HK-2 (cell line): ENCODE measurements around the gene FAH.
A peak's percentile ranks its signal among the peaks of the same experiment; 100 is the strongest.
"Not testable (repeated sequence)": the region's sequence is repeated elsewhere in the genome, so short reads cannot be mapped to it uniquely, and the experiment has no call there.

Source experiments
- DNase-seq: peaks from one replicate; pipeline ENCODE4 v3.0.0-alpha.2; 2018; ENCODE audit not compliant: unreplicated experiment

The FAH gene

DNA sequence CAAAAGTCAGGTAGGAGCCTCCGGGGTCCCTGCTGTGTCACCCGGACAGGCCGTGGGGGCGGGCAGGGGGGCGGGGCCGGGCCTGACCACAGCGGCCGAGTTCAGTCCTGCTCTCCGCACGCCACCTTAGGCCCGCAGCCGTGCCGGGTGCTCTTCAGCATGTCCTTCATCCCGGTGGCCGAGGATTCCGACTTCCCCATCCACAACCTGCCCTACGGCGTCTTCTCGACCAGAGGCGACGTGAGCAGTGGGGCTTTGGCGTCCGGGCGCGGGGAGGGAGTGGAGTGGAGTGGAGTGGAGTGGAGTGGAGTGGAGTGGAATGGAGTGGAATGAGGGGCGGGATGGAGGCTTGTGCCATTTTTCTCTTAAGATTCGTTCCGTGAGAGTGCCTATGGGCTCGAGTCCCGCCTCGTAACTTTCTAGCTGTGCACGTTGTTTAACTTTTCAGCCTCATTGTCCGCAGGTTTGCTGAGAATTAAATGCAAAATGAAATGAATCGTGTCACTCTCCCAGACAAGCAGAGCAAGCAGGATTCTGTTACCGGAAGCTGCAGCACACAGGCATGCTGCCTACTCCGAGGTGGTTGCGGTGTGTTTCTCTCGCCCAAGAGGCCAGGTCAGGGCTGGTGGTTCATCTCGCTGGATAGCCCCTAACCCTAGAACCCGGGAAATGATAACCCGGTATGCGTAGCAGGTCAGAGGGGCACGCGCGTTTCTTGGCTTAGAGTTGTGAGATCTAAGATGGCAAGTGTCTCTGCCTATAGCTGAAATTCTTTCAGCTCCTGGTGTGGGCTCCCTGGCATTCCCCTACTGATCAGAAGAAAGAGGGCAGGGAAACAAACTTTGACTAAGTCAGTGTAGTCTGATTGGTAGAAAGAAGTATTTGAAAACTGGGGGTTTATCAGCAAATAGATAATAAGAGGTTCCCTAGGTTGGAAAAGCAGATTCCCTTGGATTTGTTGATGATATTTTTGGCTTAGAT lies at the start of gene FAH:
Gene FAH (plus strand): TSS at position 104 of the 981 bp plus-strand sequence. CDS start 56 bp downstream, at position 160.
- DNase-seq = peak; percentile 24

DNA sequence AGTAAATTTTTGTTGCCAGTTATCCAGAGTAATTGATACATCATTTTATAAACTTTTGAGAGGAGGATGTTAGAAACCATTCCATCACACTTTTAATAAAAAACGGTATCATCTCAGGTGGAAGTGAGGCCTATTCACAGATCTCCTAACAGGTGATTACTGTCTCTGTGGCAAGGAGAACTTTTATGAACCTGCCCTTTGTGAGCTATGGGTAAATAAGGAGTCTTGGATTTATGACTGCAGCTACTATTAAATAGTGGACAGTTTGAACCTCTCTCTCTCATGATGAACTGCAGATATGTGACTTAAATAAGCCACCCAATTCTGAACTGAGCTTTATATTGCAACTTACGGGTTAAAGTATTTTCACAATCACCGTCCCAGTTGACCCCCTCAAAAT lies 47.6 kb upstream of the FAH start:
- no peak for DNase-seq

DNA sequence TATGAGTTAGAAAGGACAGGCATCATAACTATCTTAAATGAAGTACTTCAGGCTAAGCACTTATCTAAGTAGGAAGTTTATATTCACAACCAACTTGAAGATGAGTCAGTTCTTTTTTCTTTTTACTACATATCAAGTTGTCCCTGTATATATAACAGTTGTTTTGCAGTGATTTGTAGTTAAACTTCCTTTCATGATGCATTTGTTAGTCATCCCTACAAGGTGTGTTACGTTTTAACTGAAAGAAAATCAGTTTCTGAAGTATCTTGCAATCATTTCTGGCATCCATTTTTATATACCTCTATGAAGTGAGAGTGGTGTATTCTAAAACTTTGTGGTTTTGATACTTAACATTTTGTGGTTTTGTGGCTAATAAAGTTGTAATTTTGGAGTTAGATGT lies 47.2 kb upstream of the FAH start:
- DNase-seq = no peak

DNA sequence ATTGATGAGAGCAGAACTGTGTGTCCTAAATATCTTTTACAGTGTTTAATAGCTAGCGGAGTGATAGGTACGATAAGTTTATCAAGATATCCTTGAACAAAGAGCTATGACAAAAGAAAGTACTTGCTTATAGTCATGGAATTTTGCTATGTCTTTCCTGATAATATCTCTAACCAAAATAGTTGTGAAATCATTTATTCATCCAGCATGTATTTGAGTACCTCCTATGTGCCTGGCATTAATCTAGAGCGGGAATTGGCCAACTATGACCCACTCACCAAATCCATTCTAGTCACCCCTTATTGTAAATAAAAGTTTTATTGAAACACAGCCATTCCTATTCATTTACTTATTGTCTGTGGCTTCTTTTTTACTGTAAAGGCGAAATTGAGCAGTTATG lies 46.7 kb upstream of the FAH start:
- no peak for DNase-seq

DNA sequence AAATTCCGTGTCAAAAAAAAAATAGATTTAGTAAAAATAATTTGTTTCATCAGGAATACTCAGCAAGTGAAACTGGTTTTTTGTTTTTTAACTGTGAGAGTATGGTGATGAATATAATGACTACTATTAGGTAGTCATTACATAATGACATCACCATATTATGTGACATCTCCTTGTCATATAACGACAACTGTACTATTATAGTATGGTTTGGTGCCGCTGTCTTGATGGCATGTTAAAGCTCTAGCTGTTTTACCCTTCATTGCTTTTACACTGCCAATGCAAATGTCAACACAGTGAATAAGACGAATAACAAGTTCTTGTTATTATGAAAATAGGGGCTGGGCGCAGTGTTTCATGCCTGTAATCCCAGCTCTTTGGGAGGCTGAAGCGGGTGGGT lies 45.6 kb upstream of the FAH start:
- DNase-seq = no peak

GRCh38 chr15:80107774-80108173 lies 45.0 kb upstream of the FAH start:
- DNase-seq = no peak

DNA sequence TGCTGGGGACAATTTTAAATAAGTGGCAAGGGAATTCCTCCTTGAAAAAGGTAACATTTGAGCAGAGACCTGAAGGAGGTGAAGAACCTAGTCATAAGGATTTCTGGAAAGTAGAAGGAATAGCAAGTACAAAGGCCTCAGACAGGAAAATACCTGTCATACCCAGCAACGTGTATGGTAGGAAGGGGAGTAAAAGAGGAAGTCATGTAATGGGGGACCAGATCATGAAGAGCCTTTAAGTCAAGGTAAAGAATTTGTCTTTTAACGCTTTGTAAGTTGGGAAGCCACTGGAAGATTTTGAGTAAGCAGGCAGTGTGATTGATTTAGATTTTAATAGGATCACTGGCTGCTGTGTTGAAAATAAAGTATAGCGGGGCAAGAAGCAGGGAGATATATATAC lies 43.4 kb upstream of the FAH start:
- no peak for DNase-seq

DNA sequence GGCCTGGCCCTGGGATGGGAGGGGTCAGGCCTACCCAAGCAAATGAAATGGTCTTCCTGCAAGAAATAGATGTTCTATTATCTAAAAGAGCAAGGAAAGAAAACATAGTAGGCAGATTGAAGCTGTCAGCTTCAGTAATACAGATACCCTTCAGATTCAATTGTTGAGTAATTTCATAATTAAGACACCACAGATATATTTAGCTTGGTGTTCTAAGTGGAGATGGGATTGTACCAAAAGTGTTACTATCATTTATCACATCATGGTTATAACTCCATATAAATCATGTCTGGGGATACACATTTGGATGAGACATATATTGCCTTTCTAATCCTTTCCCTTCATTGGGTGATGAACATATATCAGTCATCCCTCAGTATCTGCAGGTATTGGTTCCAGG lies 41.9 kb upstream of the FAH start:
- DNase-seq = no peak

- DNase-seq = no peak
These were observed 38.7 kb upstream of the FAH start for GRCh38 chr15:80114114-80114513.

DNA sequence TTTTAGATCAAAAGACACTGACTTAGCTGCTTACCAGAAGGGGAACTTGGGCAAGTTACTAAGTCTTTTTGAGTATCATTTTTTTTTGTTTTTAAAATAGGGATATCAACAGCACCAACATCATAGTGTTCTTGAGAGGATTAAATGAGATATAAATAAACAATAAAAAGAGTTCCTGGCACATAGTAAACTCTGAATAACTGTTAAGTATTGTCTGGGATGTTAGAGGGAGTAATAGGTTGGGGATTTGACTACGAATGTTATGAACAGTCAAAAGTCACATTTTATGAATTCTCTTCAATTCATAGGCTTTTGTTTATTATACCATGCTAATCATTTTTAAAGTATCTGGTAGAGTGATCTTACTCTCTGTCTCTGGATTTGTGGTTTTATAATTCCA lies 37.8 kb upstream of the FAH start:
- no peak for DNase-seq

DNA sequence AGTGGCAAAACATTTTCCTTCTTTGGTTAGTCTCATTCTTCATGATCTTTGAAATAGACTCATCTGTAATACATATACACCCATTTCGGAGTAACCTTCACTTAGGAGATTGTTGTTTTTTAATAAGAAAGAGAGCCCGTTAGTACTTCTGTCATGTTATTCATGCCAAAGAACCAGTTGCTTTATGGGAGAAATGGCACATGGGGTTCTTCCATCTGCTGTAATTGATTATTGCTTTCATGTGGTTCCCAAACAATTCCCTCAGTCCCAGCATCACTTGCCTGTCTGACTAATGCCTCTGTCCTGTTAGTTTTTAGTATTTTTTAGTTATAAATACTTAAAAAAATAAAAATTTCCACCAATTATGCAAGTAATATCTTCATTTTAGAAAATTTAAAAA lies 33.8 kb upstream of the FAH start:
- DNase-seq = no peak

DNA sequence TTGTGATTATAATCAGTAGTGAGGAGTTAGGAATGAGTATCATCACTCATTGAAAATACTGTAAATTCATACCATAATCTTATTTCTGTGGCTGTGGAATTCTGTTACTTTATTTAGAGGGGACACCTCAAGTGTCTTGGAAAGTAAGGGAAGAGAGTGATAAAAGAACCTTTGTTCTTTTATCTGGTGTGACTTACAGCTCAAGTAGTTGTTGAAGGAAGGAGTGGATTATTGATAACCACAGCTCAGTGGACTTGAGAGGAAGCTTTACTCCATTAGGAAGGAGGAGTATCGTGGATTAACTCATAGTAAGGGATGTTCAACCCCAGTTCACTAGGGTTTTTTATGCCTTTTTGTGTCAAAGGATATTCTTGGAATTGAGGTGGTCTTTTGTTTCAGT lies 32.2 kb upstream of the FAH start:
- no peak for DNase-seq

DNA sequence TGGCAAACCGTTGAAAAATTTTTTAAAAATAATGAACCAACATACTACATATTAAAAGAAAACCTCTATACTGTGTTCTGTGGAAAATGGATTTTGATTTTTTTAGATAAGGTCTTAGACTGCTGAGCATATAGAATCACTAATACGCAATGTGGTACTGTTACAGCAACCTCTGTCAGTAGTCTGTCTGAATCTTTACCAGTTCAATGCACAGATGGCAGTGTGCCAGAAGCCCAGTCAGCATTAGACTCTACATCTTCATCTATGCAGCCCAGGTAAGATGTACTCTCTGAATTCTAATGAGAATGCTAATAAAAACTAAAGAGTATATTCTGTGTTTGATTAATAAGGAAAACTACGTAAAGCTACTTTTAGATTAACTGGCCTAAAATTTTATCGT lies 31.3 kb upstream of the FAH start:
- peak; percentile 11 for DNase-seq

GRCh38 chr15:80123034-80123433 lies 29.8 kb upstream of the FAH start:
- no peak for DNase-seq

GRCh38 chr15:80127253-80127652 lies 25.5 kb upstream of the FAH start:
- DNase-seq = not testable (repeated sequence)

DNA sequence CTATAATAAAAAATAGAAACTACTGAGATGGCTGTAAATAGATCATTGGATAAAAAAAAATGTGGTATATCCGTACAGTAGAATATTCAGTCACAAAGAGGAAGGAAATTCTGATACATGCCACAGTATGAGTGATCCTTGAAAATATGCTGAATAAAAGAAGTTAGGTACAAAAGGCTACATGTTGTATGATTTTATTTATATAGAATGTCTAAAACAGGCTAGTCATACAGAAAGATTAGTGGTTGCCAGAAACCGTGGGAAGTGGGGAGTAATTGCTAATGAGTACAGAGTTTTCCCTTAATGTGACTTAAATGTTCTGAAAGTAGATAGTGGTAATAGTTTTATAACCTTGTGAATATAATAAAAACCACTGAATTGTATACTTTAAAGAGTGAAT lies 24.9 kb upstream of the FAH start:
- no peak for DNase-seq

- no peak for DNase-seq
These were observed 20.4 kb upstream of the FAH start for GRCh38 chr15:80132382-80132781.

- DNase-seq = no peak
These were observed 15.9 kb upstream of the FAH start for GRCh38 chr15:80136854-80137253.

- DNase-seq = no peak
These were observed 13.8 kb upstream of the FAH start for GRCh38 chr15:80138961-80139360.

- DNase-seq = no peak
These were observed 11.9 kb upstream of the FAH start for GRCh38 chr15:80140909-80141308.

DNA sequence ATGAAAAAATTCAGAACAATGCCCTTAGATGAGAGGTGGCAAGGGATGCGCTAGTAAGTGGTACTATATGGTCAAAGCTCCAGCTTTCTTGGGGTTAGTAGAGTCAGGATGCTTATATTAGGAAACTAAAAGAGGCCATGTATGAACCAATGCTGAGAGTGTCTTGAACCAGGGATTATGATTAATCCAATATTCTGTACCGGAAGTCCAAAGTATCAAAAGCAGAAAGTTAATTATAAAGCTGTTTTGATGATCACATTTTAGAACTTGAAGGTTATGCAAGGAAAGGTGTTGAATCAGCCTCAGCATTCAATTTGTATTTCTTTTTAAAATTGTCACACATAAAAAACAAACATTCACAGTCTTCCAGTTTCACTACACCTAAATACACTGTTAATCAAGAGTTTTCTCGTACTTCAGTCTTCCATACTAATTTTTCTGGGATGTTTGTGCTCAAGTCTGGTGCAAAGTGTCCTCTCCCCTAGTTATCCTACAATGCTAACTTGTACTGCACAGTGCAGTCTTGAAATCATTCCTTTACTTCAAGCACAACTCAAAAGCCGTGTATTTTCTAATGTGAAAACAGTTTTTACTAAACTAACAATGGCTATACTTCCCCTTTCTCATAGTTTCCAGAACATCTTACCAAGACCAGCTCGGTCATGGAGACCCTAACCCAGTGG lies 10.7 kb upstream of the FAH start:
- no peak for DNase-seq

DNA sequence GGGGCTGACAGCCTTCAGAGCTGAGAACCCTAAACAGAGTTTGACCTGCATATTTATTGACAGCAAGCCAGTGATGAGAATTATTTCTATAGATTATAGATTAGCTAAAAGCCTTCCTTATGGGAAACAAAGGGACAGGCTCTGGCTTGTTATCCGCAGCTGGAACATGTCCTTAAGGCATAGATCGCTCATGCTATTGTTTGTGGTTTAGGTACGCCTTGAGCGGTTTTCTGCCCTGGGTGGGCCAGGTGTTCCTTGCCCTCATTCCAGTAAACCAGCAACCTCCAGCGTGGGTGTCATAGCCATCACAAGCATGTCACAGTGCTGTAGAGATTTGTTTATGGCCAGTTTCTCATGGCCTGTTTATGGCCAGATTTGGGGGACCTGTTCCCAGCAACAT lies 10.2 kb upstream of the FAH start:
- DNase-seq = no peak

DNA sequence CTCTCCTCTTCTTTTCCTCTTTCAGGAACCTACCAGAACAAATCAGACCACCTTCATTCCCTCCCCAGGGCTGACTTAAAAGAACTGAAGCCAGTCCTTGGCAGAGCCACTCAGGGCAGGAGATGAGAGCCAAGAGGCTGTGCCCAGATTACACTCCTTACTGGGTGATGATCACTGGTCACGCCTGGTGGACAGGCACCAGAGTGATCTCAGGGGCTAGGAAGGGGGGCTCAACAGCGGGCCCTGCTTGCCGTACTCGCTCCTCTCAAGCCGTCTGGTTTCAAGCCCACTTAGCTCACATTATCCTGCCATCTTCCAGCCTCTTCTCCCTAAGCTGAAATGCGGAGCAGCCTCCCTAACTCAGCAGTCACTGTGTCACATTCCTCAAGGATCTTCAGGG lies 1.7 kb upstream of the FAH start:
- no peak for DNase-seq
